GM12874 (cell line): ENCODE data around the gene CAPN7.

Experiments
- CTCF ChIP-seq: IDR thresholded peaks from 2 replicates; pipeline ENCODE4 v1.5.1; 2011; ENCODE audit warnings: low read depth, mild to moderate bottlenecking, control low read depth, low read length, moderate library complexity; ENCODE audit not compliant: insufficient read depth

Gene CAPN7

GRCh38 chr3:15205934-15206661, at the start of gene CAPN7:
TSS of gene CAPN7 (plus strand) at chr3:15206246. CDS start at chr3:15206496, 250 bp downstream.
- peak; percentile 37 for TF ChIP-seq CTCF

GRCh38 chr3:15157441-15157840, 48.6 kb upstream of the CAPN7 start:
- no peak for TF ChIP-seq CTCF

GRCh38 chr3:15159501-15160136, 46.4 kb upstream of the CAPN7 start:
- no peak for TF ChIP-seq CTCF

GRCh38 chr3:15160662-15161061, 45.4 kb upstream of the CAPN7 start:
- TF ChIP-seq CTCF: no peak

GRCh38 chr3:15161133-15161532, 44.9 kb upstream of the CAPN7 start:
- TF ChIP-seq CTCF: no peak

GRCh38 chr3:15164340-15164739, 41.7 kb upstream of the CAPN7 start:
- no peak for TF ChIP-seq CTCF

GRCh38 chr3:15165061-15165460, 41.0 kb upstream of the CAPN7 start:
- TF ChIP-seq CTCF: no peak
